Heart left ventricle (tissue), 16 donors: ENCODE results near the gene KIF5B. TPM values are rescaled to one million over a fixed set of nuclear protein-coding genes. Genes with fewer than 3 reads are reported as not detected.
"Not testable (repeated sequence)": the region's sequence is repeated elsewhere in the genome, so short reads cannot be mapped to it uniquely, and the experiment has no call there.

Experiments used
- ATAC-seq, 4 donors: fragments of 200-7000 bp; cut with Tn5 transposase; one replicate each; pipeline ENCODE4 v1.9.1; 2020 to 2022; ENCODE audit warnings: moderate library complexity in 4 of 4, mild to moderate bottlenecking in 3 of 4, moderate number of reproducible peaks in 1 of 4
- DNase-seq, 5 donors: peaks; one replicate each; pipeline ENCODE4 v3.0.0-alpha.2; 2020
- H3K27ac ChIP-seq, 12 donors: fragments of 200-600 bp; sonication (generic) in 4 of 12; one replicate each; pipeline versions ENCODE4 v1.5.0 to v1.8.0; 2016 to 2022; ENCODE audit warnings: mild to moderate bottlenecking in 2 of 12
- H3K27me3 ChIP-seq, 9 donors: fragments of 200-600 bp; sonication (generic) in 2 of 9; one replicate each; pipeline versions ENCODE4 v1.5.1 to v1.8.0; 2016 to 2022; ENCODE audit warnings: mild to moderate bottlenecking in 3 of 9
- H3K36me3 ChIP-seq, 9 donors: fragments of 200-600 bp; sonication (generic) in 2 of 9; one replicate each; pipeline versions ENCODE4 v1.5.0 to v1.8.0; 2018 to 2022; ENCODE audit warnings: mild to moderate bottlenecking in 2 of 9
- H3K4me1 ChIP-seq, 12 donors: fragments of 200-600 bp; sonication (generic) in 4 of 12; one replicate each; pipeline versions ENCODE4 v1.5.0 to v1.8.0; 2016 to 2022; ENCODE audit warnings: mild to moderate bottlenecking in 3 of 12
- H3K4me3 ChIP-seq, 12 donors: fragments of 200-600 bp; sonication (generic) in 4 of 12; one replicate each; pipeline versions ENCODE4 v1.5.0 to v1.8.0; 2017 to 2022; ENCODE audit warnings: mild to moderate bottlenecking in 9 of 12, moderate library complexity in 4 of 12
- H3K9me3 ChIP-seq, 12 donors: fragments of 200-600 bp; sonication (generic) in 4 of 12; one replicate each; pipeline versions ENCODE4 v1.5.0 to v1.8.0; 2016 to 2022; ENCODE audit warnings: mild to moderate bottlenecking in 1 of 12
- POLR2A ChIP-seq, 2 donors: fragments of 450-650 bp; IDR thresholded peaks; one replicate each; pipeline ENCODE4 v1.6.1; 2017; ENCODE audit warnings: antibody characterized with exemption in 2 of 2, mild to moderate bottlenecking in 2 of 2, moderate library complexity in 2 of 2
- WGBS, 4 donors: extraction: QIAGEN DNeasy Blood & Tissue Kit in 2 of 4; methylation state at CpG; one replicate each; pipeline versions ENCODE4 v1.1.5 to v1.1.7; 2013 to 2018; 5-methylcytosine and 5-hydroxymethylcytosine counted together
- intact Hi-C, 10 donors: fragments of 100-400 bp; cut with DNase I; formaldehyde crosslinking; loops; one replicate each; pipeline versions ENCODE4 v1.11.1 to v1.14.2; 2022
- polyA plus RNA-seq, 2 donors: library from polyadenylated mRNA; stranded (reverse); fragments of 200-250 nt; gene quantifications; one replicate each; pipeline ENCODE4 v1.2.3, GENCODE V29; 2013
- total RNA-seq, 9 donors: library from RNA; depleted of rRNA in 2 of 9; stranded (reverse); fragments of >200 nt in 2 of 9; fragmentation: NEBNext Ultra II Directional in 3 of 9; extraction: Animal tissue kit (Norgen Biotek cat#: 25700) in 3 of 9; gene quantifications; one replicate each; pipeline versions ENCODE4 v1.1.0 to v1.2.4, GENCODE V29; 2016 to 2023
- TF ChIP-seq, protein P1 (sequence below), 12 donors: fragments of 200-600 bp; sonication (generic) in 4 of 12; IDR thresholded peaks; one replicate each; pipeline versions ENCODE4 v1.5.0 to v1.8.0; 2018 to 2022; ENCODE audit warnings: antibody characterized with exemption in 12 of 12, mild to moderate bottlenecking in 5 of 12
- donor health status: ischemic (EF 13 %, LVEDD 7.1; RV severe dilation, severe dysfunction).
- donor health status: healthy with polysubstance abuse.
- donor health status: DM: no; HTN: yes; CAD: no.
- donor health status: DM: no; HTN: no; CAD: no.
- donor health status: ischemic (EF 25% LVEDD 6.9; RV normal size, moderate dysfunction).
- donor health status: ischemic (EF 25% LVEDD 5.7; RV mildly dilated, moderate dysfunction).
- donor health status: healthy.
- donor health status: DM: yes; HTN: yes; CAD: no.
- donor health status: ischemic (EF 35%, LVEDD 5.7; RV mildly dilated, moderate dysfunction).
- donor health status: nonischemic (EF 11% LVEDD 7.7; RV severe dilation, severe dysfunction).
- donor health status: DM: yes; HTN: yes; CAD: no.
- donor health status: PGD.
- donor health status: ischemic (EF 29% LVEDD 5.4; RV normal size, mild dysfunction).
- donor health status: nonischemic (EF 23%, LVEDD 6.1; RV moderate dilation, normal function).

KIF5B gene
- total and polyA plus RNA-seq, 11 donors = 65.6 to 178 (median 144) TPM

DNA sequence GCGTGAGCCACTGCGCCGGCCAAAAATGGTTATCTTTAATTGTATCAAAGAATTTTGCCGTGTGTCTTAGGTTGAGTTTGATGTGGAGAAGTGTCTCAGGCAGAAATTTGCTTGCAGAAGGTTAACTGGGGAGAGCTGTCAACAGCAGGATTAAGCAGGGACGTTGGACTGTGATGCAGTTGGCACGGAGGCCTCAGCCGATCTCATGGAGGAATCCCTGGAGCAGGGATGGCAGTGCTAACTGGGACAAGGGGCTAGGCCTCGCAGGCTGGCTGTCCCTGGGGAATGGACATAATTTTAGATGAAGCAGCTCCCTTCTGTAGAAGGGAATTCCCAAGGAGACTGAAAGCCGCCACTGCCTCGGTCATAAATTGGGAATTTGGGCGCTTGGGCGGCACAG is 12.3 kb upstream of the KIF5B start:
- 57 to 75% (median 68%) methylated on average over 12 of the region's 12 CpGs for WGBS, 4 donors
- ATAC-seq (peak in 3 of 4 donors; percentile 73 to 89 (median 85)), DNase-seq (peak in 2 of 5 donors; percentile 45 to 47)
- intact Hi-C loops = no loop called here
- H3K36me3 ChIP-seq = no peaks in the 10 kb centered on the region
- no peak overlapping the region for H3K27ac ChIP-seq
- no peak overlapping the region for H3K4me3 ChIP-seq
- no peaks in the 10 kb centered on the region for H3K27me3 ChIP-seq
- TF ChIP-seq POLR2A (IDR thresholded peaks at IDR 0.05) = no peak
- TF ChIP-seq, protein P1, sequence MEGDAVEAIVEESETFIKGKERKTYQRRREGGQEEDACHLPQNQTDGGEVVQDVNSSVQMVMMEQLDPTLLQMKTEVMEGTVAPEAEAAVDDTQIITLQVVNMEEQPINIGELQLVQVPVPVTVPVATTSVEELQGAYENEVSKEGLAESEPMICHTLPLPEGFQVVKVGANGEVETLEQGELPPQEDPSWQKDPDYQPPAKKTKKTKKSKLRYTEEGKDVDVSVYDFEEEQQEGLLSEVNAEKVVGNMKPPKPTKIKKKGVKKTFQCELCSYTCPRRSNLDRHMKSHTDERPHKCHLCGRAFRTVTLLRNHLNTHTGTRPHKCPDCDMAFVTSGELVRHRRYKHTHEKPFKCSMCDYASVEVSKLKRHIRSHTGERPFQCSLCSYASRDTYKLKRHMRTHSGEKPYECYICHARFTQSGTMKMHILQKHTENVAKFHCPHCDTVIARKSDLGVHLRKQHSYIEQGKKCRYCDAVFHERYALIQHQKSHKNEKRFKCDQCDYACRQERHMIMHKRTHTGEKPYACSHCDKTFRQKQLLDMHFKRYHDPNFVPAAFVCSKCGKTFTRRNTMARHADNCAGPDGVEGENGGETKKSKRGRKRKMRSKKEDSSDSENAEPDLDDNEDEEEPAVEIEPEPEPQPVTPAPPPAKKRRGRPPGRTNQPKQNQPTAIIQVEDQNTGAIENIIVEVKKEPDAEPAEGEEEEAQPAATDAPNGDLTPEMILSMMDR (IDR thresholded peaks at IDR 0.05) = no peak
- peaks cover 0 to 6% (median 0%) of the 10 kb centered on the region in 12 donors for H3K4me1 ChIP-seq
- peaks cover 0 to 5% (median 0%) of the 10 kb centered on the region in 12 donors for H3K9me3 ChIP-seq

DNA sequence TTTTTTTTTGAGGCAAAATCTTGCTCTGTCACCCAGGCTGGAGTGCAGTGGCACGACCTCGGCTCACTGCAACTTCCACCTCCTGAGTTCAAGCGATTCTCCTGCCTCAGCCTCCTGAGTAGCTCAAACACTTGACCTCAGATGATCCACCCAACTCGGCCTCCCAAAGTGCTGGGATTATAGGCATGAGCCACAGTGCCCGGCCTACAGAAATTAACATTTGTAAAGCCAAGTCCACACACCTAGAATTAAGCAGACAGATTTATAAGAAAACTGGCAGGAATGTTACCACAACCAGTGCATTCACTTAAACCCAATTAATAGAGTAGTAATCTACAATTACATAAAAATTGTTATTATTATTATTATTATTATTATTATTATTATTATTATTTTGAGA is 11.7 kb upstream of the KIF5B start:
- H3K36me3 ChIP-seq, DNase-seq, H3K27me3 ChIP-seq, ATAC-seq, H3K9me3 ChIP-seq, H3K4me3 ChIP-seq, H3K27ac ChIP-seq, H3K4me1 ChIP-seq, intact Hi-C loops: not testable (repeated sequence)
- 88 to 91% (median 89%) methylated on average over 5 of the region's 5 CpGs for WGBS, 4 donors

DNA sequence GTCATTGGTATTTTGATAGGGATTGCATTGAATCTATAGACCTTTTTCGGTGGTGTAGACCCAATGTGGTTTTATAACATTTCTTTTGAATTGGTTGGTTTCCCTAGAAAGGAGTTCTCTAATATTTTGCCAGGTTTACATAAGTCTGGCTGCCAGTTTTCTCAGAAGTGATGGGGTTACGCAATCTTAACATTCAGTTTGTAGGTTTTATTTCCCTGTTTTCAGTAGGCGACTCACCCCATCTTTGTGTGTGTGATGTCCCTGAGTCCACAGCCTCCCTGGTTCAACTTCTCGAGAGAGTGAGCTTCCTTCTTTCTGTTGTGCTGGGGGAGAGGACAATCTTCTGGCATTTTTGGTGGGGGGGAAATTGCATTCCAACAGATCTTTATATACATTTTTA is 9.6 kb upstream of the KIF5B start:
- H3K27ac ChIP-seq = no peak overlapping the region
- H3K4me1 ChIP-seq = peaks cover 0 to 6% (median 0%) of the 10 kb centered on the region in 12 donors
- ATAC-seq (peak in 1 of 4 donors; percentile 33), DNase-seq (no peak)
- no peaks in the 10 kb centered on the region for H3K27me3 ChIP-seq
- TF ChIP-seq, protein P1 (IDR thresholded peaks at IDR 0.05) = no peak
- no peak for TF ChIP-seq POLR2A (IDR thresholded peaks at IDR 0.05)
- H3K36me3 ChIP-seq = no peaks in the 10 kb centered on the region
- intact Hi-C loops = no loop called here
- WGBS, 4 donors = 88 to 93% (median 90%) methylated on average over 4 of the region's 4 CpGs
- no peak overlapping the region for H3K4me3 ChIP-seq
- peaks cover 0 to 5% (median 0%) of the 10 kb centered on the region in 12 donors for H3K9me3 ChIP-seq

DNA sequence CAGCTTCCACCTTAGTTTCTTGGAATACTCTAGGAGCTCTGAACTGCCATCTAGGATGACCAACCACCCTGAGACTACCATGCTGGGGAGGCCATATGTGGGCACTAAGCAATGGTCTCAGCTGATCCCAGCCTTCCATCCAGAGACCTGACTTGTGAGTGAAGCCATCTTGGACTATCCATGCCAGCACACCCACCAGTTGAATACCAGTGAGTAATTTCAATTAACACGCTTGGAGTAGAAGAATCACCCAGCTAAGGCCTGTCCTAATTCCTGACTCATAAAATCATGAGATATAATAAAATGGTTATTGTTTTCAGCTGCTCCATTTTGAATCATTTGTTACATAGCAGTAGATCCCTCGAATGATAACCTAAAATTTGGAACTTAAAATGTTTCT is 5.2 kb upstream of the KIF5B start:
- H3K36me3 ChIP-seq = no peaks in the 10 kb centered on the region
- TF ChIP-seq, protein P1 (IDR thresholded peaks at IDR 0.05) = no peak
- TF ChIP-seq POLR2A (IDR thresholded peaks at IDR 0.05) = no peak
- H3K4me1 ChIP-seq = peaks cover 0 to 7% (median 5%) of the 10 kb centered on the region in 12 donors
- DNase-seq = no peak
- no peak overlapping the region for H3K4me3 ChIP-seq
- peaks cover 0 to 5% (median 0%) of the 10 kb centered on the region in 12 donors for H3K9me3 ChIP-seq
- H3K27ac ChIP-seq = no peak overlapping the region
- intact Hi-C loops = no loop called here
- ATAC-seq = no peak
- no peaks in the 10 kb centered on the region for H3K27me3 ChIP-seq
- WGBS, 4 donors = 91 to 97% (median 95%) methylated on average over 2 of the region's 2 CpGs

DNA sequence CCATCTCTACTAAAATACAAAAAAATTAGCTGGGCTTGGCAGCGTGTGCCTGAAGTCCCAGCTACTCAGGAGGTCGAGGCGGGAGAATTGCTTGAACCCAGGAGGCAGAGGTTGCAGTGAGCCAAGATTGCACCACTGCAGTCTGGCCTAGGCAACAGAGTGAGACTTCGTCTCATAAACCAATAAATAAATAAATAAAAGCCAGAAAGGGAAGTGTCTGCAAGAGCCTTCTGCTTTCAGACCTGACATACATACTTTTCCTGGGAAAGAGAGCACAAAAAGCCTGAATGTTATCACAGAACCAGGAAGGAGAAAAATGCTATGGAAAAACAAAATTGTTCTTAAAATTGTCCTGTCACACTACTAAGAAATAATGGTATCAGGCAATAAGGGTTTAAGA is 4.1 kb upstream of the KIF5B start:
- H3K4me1 ChIP-seq = peaks cover 0 to 7% (median 5%) of the 10 kb centered on the region in 12 donors
- no peak for DNase-seq
- H3K27ac ChIP-seq = no peak overlapping the region
- ATAC-seq = no peak
- no peaks in the 10 kb centered on the region for H3K27me3 ChIP-seq
- peaks cover 0 to 1% (median 0%) of the 10 kb centered on the region in 12 donors for H3K9me3 ChIP-seq
- intact Hi-C loops = no loop called here
- no peak overlapping the region for H3K4me3 ChIP-seq
- H3K36me3 ChIP-seq = no peaks in the 10 kb centered on the region
- TF ChIP-seq, protein P1 (IDR thresholded peaks at IDR 0.05) = no peak
- TF ChIP-seq POLR2A (IDR thresholded peaks at IDR 0.05) = no peak
- 87 to 93% (median 91%) methylated on average over 4 of the region's 4 CpGs for WGBS, 4 donors
